ENCODE measurements around the gene EYS.

GRCh38 chr6:64630901-64631300 is 1076.1 kb downstream of the EYS start:
- TF ChIP-seq, protein P1, sequence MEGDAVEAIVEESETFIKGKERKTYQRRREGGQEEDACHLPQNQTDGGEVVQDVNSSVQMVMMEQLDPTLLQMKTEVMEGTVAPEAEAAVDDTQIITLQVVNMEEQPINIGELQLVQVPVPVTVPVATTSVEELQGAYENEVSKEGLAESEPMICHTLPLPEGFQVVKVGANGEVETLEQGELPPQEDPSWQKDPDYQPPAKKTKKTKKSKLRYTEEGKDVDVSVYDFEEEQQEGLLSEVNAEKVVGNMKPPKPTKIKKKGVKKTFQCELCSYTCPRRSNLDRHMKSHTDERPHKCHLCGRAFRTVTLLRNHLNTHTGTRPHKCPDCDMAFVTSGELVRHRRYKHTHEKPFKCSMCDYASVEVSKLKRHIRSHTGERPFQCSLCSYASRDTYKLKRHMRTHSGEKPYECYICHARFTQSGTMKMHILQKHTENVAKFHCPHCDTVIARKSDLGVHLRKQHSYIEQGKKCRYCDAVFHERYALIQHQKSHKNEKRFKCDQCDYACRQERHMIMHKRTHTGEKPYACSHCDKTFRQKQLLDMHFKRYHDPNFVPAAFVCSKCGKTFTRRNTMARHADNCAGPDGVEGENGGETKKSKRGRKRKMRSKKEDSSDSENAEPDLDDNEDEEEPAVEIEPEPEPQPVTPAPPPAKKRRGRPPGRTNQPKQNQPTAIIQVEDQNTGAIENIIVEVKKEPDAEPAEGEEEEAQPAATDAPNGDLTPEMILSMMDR (IDR thresholded peaks at IDR 0.05), result no peak
- TF ChIP-seq POLR2A (IDR thresholded peaks at IDR 0.05; ENCODE audit: low read depth), result no peak
